HL-60 (cell line): ENCODE results near the gene NR2F1.

Source experiments
- DNase-seq, 2 experiments: peaks; one replicate each; pipeline ENCODE4 v3.0.0-alpha.2; 2010 to 2020; ENCODE audit warnings: low read depth in 1 of 2, low spot score in 1 of 2
- H3K27ac ChIP-seq: fragments of 250-450 bp; sonication (Bioruptor Pico); replicated peaks from 2 replicates; pipeline ENCODE4 v1.5.1; 2020; ENCODE audit warnings: mild to moderate bottlenecking, moderate library complexity
- H3K27me3 ChIP-seq: fragments of 250-450 bp; sonication (Bioruptor Pico); 2 replicates; pipeline ENCODE4 v1.5.1; 2021; ENCODE audit warnings: mild to moderate bottlenecking, moderate library complexity; ENCODE audit not compliant: insufficient read depth, poor library complexity, severe bottlenecking
- H3K4me3 ChIP-seq: replicated peaks from 2 replicates; pipeline ENCODE4 v1.5.1; 2011; ENCODE audit warnings: mild to moderate bottlenecking, control low read depth, low read length; ENCODE audit not compliant: insufficient read depth
- CTCF ChIP-seq: IDR thresholded peaks from one replicate; pipeline ENCODE4 v1.5.1; 2011; ENCODE audit warnings: low read length, control low read depth, inconsistent platforms; ENCODE audit not compliant: insufficient read depth
- GABPA ChIP-seq: IDR thresholded peaks from 2 replicates; pipeline ENCODE4 v1.6.1; 2012; ENCODE audit warnings: low read depth
- POLR2AphosphoS5 ChIP-seq: IDR thresholded peaks from 2 replicates; pipeline ENCODE4 v1.6.1; 2012; ENCODE audit warnings: low read depth
- REST ChIP-seq: IDR thresholded peaks from 2 replicates; pipeline ENCODE4 v1.6.1; 2012; ENCODE audit warnings: low read depth; ENCODE audit not compliant: insufficient replicate concordance
- SPI1 ChIP-seq: IDR thresholded peaks from 2 replicates; pipeline ENCODE4 v1.6.1; 2012; ENCODE audit warnings: low read depth, mild to moderate bottlenecking, borderline replicate concordance

Gene NR2F1

GRCh38 chr5:93575461-93576414 lies 7.3 kb upstream of the NR2F1 start:
- Histone ChIP-seq H3K27me3 (peaks cover 21% of the 10 kb centered on the region), H3K4me3 (no peak overlapping the region)
- no peak for TF ChIP-seq CTCF
- no peak for TF ChIP-seq REST
- TF ChIP-seq POLR2AphosphoS5 = no peak
- no peak for TF ChIP-seq GABPA
- no peak for TF ChIP-seq SPI1

GRCh38 chr5:93576994-93577853 lies 5.8 kb upstream of the NR2F1 start:
- TF ChIP-seq POLR2AphosphoS5 (no peak), GABPA (no peak), SPI1 (peak; percentile 75)
- Histone ChIP-seq H3K4me3 (no peak overlapping the region), H3K27ac (no peak overlapping the region), H3K27me3 (peaks cover 13% of the 10 kb centered on the region)
- DNase-seq = no peak

More at GRCh38 chr5:93575461-93576414, 7.3 kb upstream of the NR2F1 start:
- DNase-seq = no peak
- H3K27ac ChIP-seq = no peak overlapping the region

- TF ChIP-seq POLR2AphosphoS5 = no peak
- TF ChIP-seq REST = no peak
- no peak for TF ChIP-seq SPI1
- no peak for TF ChIP-seq GABPA
- no peak for TF ChIP-seq CTCF
- DNase-seq = no peak
- Histone ChIP-seq H3K27me3 (peaks cover 10% of the 10 kb centered on the region), H3K27ac (no peak overlapping the region), H3K4me3 (no peak overlapping the region)
Observed at GRCh38 chr5:93577854-93578812, 4.9 kb upstream of the NR2F1 start.
